HG03196 (cell line): ENCODE data around the gene FBXL7.

Experiments
- ATAC-seq: cut with Tn5 transposase; IDR thresholded peaks from one replicate; pipeline ENCODE4 v1.9.1; 2021; ENCODE audit not compliant: unreplicated experiment

FBXL7 gene

GRCh38 chr5:15501091-15501791, 1.3 kb downstream of the FBXL7 start:
- ATAC-seq: no peak

GRCh38 chr5:15502208-15502607, 2.2 kb downstream of the FBXL7 start:
- ATAC-seq: no peak

GRCh38 chr5:15506146-15506545, 6.2 kb downstream of the FBXL7 start:
- no peak for ATAC-seq

GRCh38 chr5:15506897-15507296, 6.9 kb downstream of the FBXL7 start:
- no peak for ATAC-seq

GRCh38 chr5:15510092-15510491, 10.1 kb downstream of the FBXL7 start:
- no peak for ATAC-seq

DNA sequence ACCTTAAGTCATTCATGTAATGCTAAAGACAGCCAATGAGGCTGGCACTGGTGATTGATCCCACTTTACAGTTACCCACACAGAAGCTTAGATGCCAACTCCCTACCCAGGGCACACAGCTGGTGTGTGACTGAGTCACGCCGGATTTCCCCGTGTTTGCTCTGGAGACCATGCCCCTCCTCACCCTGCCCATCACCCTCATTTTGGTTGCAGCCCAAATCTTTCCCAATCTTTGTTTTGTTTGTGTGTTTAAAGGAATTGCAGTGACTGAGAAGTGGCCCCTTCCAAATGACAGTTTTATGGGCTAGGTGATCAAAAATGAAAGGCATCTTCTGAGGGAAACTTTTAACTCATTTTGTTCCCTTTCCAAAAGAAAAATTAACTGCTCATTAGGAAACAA, 10.9 kb downstream of the FBXL7 start:
- no peak for ATAC-seq

DNA sequence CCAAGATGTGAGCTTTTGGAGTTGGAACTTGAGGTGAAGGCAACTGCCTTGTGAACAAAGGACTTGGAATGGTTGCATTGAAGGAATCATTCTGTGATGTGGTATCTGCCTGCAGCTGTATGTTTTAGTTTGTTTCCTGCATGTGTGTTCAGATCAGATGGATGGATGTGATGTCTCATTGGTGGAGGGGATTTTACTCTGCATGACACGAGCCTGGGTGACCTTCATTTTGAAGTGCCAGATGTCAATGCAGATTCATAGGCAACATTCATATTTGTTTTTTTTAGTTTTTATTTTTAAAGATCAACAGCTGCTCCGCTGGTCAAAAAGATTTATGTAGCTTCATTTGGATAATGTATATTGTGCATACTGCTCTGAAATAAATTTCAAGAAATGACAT, 13.5 kb downstream of the FBXL7 start:
- no peak for ATAC-seq

GRCh38 chr5:15513911-15514310, 13.9 kb downstream of the FBXL7 start:
- ATAC-seq: no peak

- ATAC-seq: no peak
Measured at GRCh38 chr5:15515229-15515628, 15.2 kb downstream of the FBXL7 start.

DNA sequence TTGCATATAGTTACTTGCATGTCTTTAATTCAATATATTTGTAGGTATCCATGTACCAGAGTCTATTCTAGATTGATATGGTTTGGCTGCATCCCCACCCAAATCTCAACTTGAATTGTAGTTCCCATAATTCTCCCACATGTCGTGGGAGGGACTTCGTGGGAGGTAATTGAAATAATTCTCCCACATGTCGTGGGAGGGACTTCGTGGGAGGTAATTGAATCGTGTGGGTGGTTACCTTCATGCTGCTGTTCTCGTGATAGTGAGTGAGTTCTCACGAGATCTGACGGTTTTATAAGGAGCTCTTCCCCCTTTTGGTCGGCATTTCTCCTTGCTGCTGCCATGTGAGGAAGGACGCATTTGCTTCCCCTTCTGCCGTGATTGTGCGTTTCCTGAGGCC, 16.5 kb downstream of the FBXL7 start:
- ATAC-seq: no peak

DNA sequence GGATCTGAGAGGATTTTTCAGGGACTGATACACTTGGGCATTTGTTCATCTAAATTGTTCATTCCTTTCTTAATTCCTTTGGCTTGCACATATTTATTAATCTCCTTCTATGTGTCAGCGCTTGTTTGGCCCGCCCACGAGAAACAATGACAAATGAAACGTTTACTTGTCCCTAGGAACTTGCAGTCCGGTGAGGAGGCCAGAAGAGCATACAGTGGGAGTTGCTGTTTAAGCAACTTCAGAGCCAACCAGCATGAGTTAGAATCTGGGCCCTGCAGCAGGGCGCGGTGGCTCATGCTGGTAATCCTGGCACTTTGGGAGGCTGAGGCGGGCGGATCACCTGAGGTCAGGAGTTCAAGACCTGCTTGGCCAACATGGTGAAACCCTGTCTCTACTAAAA, 18.8 kb downstream of the FBXL7 start:
- no peak for ATAC-seq

GRCh38 chr5:15520856-15521255, 20.9 kb downstream of the FBXL7 start:
- ATAC-seq: no peak

DNA sequence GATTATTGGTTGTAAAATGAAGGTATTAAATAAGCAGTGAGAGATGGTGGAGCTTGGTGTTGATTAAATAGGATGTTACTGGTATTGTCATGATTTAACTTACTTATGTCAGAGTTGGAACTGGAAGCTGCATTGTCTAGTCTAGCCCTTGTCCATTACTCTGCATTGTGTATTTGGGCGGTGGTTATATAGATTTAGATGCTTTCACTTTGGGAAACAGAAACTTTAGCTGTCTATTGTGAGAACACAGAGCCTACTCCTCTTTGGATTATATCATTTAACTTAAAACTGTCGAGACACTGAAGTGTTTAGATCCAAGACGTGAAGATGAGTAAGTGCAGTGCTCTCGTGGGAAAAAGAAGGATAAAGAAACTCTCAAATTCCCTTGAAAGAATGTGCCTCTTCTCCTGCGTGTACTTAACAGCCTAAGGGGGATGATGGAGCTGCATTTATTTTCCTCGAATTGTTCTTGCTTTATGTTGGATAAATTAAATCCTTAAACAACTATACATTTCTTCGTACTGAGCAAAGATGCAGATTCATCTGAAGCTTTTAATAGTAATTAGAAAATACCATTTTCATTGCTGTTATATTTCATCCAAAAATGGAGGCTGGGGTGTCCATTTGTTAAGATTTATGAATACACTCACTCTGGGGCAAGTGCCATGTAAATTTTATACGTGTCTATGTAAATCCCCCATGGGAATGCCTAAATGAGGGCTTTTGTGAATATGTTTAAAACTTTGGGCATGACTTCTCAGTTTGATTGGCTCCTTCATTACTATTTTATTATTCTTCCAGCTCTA, 21.6 kb downstream of the FBXL7 start:
- no peak for ATAC-seq

- ATAC-seq: no peak
Measured at GRCh38 chr5:15522187-15522520, 22.2 kb downstream of the FBXL7 start.

GRCh38 chr5:15524712-15525111, 24.7 kb downstream of the FBXL7 start:
- no peak for ATAC-seq

DNA sequence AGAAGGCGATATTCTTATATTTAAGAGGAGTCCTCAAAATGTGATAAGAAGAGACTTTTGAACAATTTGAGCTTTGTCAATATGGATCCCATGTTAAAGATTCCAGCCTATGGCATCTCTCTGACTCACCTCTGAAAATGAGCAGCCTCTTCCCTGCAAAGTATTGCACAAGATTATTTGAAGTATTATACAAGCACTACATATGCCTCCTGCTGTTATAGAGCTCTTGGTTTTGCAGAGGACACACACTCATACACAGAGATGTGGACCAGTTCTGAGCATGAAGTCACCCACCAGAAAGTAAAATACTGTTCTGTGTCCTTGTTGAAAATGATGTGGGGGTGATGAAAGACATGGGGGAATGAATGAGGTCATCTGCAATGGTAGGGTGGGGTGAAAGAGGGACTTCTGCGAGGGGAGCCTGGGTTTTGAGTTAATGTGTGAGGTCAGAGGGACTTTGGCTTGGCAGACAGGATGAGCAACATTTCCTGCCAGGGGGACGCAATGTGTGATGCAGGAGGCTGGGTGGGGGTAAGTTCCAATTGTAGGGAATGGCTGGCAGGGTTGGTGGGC, 25.8 kb downstream of the FBXL7 start:
- no peak for ATAC-seq

DNA sequence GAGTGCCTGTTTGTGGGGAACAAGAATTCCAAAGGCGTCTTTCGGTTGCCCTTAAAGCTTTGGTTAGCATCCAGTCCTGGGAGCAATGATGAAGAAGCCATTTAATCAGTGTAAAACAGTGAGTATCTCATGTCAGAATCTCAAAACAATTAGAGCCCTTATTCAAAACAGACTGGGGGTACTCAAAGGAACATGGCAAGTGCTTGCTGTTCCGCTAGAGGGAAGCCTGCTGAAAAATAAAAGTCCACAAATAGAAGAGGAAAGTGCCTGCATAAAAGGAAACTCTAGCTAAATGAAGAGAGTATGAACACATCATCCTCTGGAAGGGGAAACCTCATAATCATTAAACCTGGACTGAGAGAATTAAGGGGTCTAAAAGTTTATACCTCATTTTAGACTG, 26.4 kb downstream of the FBXL7 start:
- ATAC-seq: no peak

DNA sequence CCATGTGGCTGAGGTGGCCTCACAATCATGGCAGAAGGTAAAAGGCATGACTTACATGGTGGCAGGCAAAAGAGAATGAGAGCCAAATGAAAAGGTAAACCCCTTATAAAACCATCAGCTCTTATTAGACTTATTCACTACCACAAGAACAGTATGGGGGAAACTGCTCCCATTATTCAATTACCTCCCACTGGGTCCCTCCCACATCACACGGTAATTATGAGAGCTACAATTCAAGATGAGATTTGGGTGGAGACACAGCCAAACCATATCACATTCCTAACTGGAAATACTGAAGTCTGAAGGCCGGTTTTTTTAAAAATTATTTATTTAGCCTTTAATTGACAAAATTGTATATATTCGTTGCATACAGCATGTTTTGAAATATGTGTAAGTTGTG, 28.5 kb downstream of the FBXL7 start:
- ATAC-seq: no peak

- no peak for ATAC-seq
Measured at GRCh38 chr5:15529013-15529412, 29.0 kb downstream of the FBXL7 start.

DNA sequence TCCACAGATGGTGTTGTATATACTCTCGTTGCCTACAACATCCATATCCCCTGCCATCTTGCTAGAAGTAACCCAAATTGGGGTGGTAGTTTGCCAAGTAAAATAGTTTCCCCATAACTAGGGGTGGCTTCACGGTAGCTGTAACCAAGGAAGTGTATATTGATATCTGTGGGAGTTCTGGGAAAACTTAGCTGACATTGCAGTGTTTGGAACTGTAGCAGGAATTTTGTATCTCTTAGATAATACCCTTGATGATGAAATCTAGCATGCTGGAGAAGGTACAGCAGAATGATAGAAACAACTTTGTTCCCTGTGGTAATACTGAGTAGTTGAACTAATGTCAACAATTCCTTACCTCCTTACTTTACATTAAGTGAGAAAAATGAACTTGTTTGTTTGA, 29.8 kb downstream of the FBXL7 start:
- no peak for ATAC-seq

DNA sequence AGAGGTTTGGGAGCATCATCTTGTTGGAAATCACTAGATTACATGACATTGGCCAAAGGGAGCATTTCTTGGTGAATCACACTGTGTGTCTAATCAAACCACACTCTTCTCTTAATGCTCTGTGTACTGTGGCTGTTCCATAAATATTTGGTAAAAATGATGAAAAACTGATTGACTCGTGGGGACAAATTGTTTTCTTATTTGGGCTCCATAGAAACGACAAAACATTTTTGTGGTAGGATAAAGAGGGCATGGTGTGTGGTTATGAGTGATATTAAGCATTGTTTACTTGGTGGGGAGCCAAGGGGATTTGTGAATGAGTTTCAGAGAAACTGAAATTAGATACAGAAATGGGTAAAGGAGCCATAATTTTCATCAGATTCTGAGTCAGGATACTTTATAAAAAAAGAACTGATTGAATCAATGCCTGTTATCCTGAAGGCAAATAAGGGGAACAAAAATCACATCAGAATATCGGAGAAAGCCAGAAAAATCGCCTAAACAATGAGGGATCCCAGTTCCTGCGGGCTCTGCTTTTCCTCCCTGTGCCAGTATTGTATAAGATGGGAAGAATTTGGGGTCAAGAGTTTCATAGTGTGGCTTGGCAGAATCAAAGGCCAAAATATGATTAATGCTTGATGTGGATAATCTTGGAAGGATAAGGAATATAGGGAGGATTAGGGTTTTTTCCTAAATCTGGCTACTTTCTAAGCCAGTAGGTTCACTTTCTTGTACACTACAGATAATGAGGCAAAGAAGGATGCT, 33.3 kb downstream of the FBXL7 start:
- no peak for ATAC-seq

DNA sequence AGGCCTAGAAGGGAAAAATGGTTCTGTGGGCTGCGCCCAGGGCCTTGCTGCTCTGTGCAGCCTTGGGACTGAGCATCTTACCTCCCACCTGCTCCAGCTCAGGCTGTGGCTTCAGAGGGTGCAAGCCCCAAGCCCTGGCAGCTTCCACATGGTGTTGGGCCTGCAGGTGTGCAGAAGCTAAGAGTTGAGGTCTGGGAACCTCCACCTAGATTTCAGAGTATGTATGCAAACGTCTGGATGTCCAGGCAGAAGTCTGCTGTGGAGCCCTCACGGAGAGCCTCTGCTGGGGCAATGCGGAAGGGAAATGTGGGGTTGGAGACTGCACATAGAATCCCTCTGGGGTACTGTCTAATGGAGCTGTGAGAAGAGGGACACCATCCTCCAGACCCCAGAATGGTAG, 36.0 kb downstream of the FBXL7 start:
- ATAC-seq: no peak
